Naive thymus-derived CD8-positive, alpha-beta T cell (primary cell): ENCODE measurements around the gene RLBP1. TPM values are rescaled to one million over a fixed set of nuclear protein-coding genes. Genes with fewer than 3 reads are reported as not detected.
A peak's percentile ranks its signal among the peaks of the same experiment; 100 is the strongest.

ENCODE experiments used
- ATAC-seq, 2 donors: fragments of 150-1000 bp; cut with Tn5 transposase in 1 of 2; sonication (Bioruptor Pico), chemical (Tn5 transposase) in 1 of 2; 1 replicate in 1 of 2; 2 replicates in 1 of 2; pipeline ENCODE4 v1.10.0; 2021; ENCODE audit warnings: mild to moderate bottlenecking in 2 of 2, moderate library complexity in 2 of 2
- POLR2A ChIA-PET: fragments of 350-600 bp; sonication (Branson Sonifier 250); formaldehyde crosslinking; loops from one replicate; lab custom pipeline; 2021; ENCODE audit warnings: antibody characterized with exemption; lab: Charles Lee
- DNase-seq, 10 donors: peaks; one replicate each; pipeline versions ENCODE4 v3.0.0 to v3.0.0-alpha.2; 2020 to 2022
- H3K27ac Mint-ChIP-seq, 10 donors: one replicate each; pipeline ENCODE4 v1.8.0; 2020 to 2022; ENCODE audit warnings: mild to moderate bottlenecking in 10 of 10, mixed read lengths in 10 of 10, moderate library complexity in 4 of 10, inconsistent platforms in 1 of 10
- H3K27me3 Mint-ChIP-seq, 5 donors: one replicate each; pipeline ENCODE4 v1.8.0; 2021 to 2022; ENCODE audit warnings: mixed read lengths in 5 of 5
- H3K36me3 Mint-ChIP-seq, 3 donors: one replicate each; pipeline ENCODE4 v1.8.0; 2020 to 2022; ENCODE audit warnings: mixed read lengths in 3 of 3, mild to moderate bottlenecking in 2 of 3, inconsistent platforms in 1 of 3
- H3K4me1 Mint-ChIP-seq, 4 donors: one replicate each; pipeline ENCODE4 v1.8.0; 2021 to 2022; ENCODE audit warnings: mixed read lengths in 4 of 4
- H3K4me3 Mint-ChIP-seq, 10 donors: one replicate each; pipeline ENCODE4 v1.8.0; 2020 to 2022; ENCODE audit warnings: mild to moderate bottlenecking in 10 of 10, mixed read lengths in 10 of 10, moderate library complexity in 6 of 10, inconsistent platforms in 1 of 10
- H3K9me3 Mint-ChIP-seq, 9 donors: one replicate each; pipeline ENCODE4 v1.8.0; 2020 to 2022; ENCODE audit warnings: mixed read lengths in 9 of 9, mild to moderate bottlenecking in 3 of 9, inconsistent platforms in 1 of 9, moderate library complexity in 1 of 9
- polyA plus RNA-seq, 3 donors: library from polyadenylated mRNA; unstranded; fragments of 300-500 nt; fragmentation: Illumina TruSeq; gene quantifications; one replicate each; pipeline ENCODE4 v1.2.3, GENCODE V29; 2021
- total RNA-seq, 8 experiments: library from RNA in 2 of 8; stranded (reverse) in 2 of 8; gene quantifications; one replicate each; pipeline ENCODE4 v1.2.3 and lab custom pipeline; 2021 to 2026

RLBP1 gene
- total and polyA plus RNA-seq, 5 experiments from 2014 or later: not detected

- no peak overlapping the region for H3K27ac Mint-ChIP-seq
- peaks cover 0 to 82% (median 19%) of the 10 kb centered on the region in 3 donors for H3K36me3 Mint-ChIP-seq
- H3K9me3 Mint-ChIP-seq: no peaks in the 10 kb centered on the region
- no peaks in the 10 kb centered on the region for H3K27me3 Mint-ChIP-seq
- POLR2A ChIA-PET: interaction anchor here (0.5 kb wide), 1 partner anchor 98 kb away, joined by 3 read pairs; no protein-coding TSS in a partner anchor
- no peak for ATAC-seq
- no peak overlapping the region for H3K4me3 Mint-ChIP-seq
- H3K4me1 Mint-ChIP-seq: peaks cover 0 to 1% (median 0%) of the 10 kb centered on the region in 4 donors
- no peak for DNase-seq
These were observed 33.9 kb downstream of the RLBP1 start for GRCh38 chr15:89187301-89187985.

DNA sequence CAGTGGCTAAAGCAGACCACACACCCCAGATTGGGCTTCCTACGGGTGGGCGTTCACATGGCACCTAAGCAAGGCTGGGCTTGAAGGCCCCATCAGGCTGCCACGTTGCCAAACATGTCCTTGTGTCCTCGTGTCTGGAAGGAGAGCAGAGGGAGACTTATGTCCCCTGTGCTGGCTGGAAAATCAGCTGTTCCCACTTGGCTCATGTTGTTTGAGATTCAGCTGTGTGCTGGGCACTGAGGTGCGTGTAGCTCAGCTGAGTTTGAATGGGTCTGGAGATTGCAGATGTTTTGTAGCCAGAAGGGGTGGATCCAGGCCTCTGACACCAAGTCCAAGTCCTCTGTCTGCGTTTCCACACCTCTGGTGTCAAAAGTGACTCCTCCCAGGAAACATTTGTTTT is 34.6 kb downstream of the RLBP1 start:
- Mint-ChIP-seq H3K27ac (no peak overlapping the region), H3K36me3 (peaks cover 0 to 79% (median 17%) of the 10 kb centered on the region in 3 donors), H3K27me3 (no peaks in the 10 kb centered on the region), H3K4me3 (no peak overlapping the region), H3K4me1 (peaks cover 0 to 1% (median 0%) of the 10 kb centered on the region in 4 donors), H3K9me3 (no peaks in the 10 kb centered on the region)
- ATAC-seq (no peak), DNase-seq (no peak)
- POLR2A ChIA-PET: no interaction called here

- H3K4me3 Mint-ChIP-seq: no peak overlapping the region
- H3K27me3 Mint-ChIP-seq: no peaks in the 10 kb centered on the region
- POLR2A ChIA-PET: no interaction called here
- H3K36me3 Mint-ChIP-seq: peaks cover 0 to 70% (median 10%) of the 10 kb centered on the region in 3 donors
- no peak for ATAC-seq
- H3K9me3 Mint-ChIP-seq: no peaks in the 10 kb centered on the region
- no peak overlapping the region for H3K27ac Mint-ChIP-seq
- DNase-seq: no peak
- peaks cover 0 to 7% (median under 1%) of the 10 kb centered on the region in 4 donors for H3K4me1 Mint-ChIP-seq
These were observed 36.4 kb downstream of the RLBP1 start for GRCh38 chr15:89184886-89185526.

DNA sequence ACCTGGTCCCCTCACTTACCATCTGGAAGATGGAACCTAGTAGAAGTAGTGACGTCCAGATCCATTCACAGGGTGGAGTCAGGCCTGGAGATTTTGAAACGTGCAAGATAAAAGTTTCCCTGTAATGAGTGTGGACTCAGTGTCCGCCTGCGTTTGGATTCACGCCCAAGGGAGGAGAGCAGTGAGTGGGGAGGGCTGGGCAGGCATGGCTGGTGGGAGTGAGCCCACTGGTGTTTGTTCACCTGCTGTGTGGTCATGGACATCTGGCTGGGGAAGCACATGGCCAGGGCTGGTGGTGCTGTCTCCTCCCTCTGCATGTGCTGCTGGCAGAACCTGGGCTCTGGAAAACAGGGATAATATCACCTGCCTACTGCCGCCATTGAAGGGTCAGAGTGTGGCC is 37.0 kb downstream of the RLBP1 start:
- POLR2A ChIA-PET: interaction anchor here (0.7 kb wide), 1 partner anchor 61 kb away, joined by 4 read pairs; no protein-coding TSS in a partner anchor
- no peaks in the 10 kb centered on the region for H3K27me3 Mint-ChIP-seq
- ATAC-seq: no peak
- H3K4me3 Mint-ChIP-seq: no peak overlapping the region
- H3K27ac Mint-ChIP-seq: no peak overlapping the region
- no peak for DNase-seq
- peaks cover 0 to 7% (median under 1%) of the 10 kb centered on the region in 4 donors for H3K4me1 Mint-ChIP-seq
- H3K9me3 Mint-ChIP-seq: no peaks in the 10 kb centered on the region
- H3K36me3 Mint-ChIP-seq: peaks cover 0 to 64% (median 5%) of the 10 kb centered on the region in 3 donors

DNA sequence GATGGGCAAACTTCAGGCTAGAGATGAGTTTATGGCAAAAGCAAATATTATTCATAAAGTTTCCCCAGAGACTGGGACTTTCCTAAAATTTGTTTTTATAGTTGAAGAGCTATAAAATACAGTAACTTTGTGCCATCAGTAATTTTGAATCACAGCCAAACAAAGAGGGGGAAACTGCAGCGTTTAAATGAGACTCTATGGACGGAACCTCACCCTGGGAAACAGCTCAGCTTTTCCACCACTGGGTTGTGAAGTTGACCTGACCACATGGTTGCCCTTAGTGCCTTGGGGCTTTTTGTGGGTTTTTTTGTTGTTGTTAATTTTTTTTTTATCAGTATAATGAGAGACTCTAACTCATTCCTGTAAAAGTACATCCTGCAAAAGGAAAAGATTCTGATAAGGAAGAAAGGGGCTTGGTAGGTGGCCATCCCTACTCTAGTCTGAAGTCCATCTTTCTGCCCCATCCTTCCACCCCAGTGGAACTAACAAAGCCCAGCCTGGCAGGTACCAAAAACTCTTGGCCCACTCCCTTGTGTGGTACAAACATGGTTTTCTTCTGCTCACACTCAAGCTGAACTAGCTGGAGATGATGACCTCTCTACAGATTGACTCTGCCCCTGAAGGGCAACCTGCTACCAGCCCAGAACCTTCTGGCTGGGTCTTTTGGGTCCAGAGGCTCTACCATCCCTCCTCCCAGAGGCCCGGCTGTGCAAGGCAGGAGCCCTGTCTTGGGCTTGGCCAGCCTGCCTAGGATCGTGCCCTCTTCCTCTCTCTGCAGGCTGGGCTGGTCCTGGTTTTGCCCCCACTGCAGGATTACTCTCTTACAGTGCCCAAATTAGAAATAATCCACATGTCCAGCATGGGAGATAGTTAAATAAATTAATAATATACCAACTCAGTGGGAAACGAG is 41.2 kb downstream of the RLBP1 start:
- DNase-seq (no peak), ATAC-seq (no peak)
- Mint-ChIP-seq H3K9me3 (no peaks in the 10 kb centered on the region), H3K4me3 (no peak overlapping the region), H3K27me3 (no peaks in the 10 kb centered on the region), H3K36me3 (peaks cover 4 to 60% (median 21%) of the 10 kb centered on the region in 3 donors), H3K4me1 (peaks cover 4 to 17% (median 6%) of the 10 kb centered on the region in 4 donors), H3K27ac (peak overlapping the region in 1 of 10 donors; percentile 48)
- POLR2A ChIA-PET: no interaction called here

DNA sequence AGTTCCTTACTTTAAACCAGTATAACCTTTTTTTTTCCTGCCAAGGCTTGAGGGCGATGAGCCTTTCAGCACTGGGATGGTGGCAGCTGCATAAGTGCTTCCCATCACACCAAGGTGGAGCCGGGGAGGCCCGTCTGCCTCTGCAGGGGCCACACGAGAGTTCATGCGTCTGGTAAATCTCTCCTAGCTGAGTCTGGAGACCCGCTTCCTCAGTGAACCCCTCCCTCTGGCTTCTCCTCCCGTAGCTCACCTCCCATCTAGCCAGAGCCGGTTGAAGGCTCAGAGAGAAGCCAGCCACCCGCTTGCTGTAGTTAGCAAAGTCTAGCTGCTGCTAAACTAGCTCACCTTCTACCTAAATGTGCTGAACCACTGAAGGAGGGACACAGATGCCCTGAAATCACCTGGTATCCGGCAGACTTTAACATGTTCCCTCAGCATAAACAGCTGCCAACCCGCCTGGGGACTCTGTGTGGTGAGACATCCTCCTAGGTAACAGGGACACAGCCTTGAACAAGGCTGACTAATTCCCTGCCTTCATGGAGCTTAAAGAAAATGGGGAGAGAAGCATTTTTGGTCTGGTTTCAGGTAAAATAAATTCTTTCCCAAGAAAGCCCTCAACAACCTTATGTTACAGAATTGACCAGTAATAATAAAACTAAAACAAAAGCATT is 42.9 kb downstream of the RLBP1 start:
- Mint-ChIP-seq H3K27me3 (no peaks in the 10 kb centered on the region), H3K4me3 (no peak overlapping the region), H3K4me1 (peaks cover 4 to 17% (median 6%) of the 10 kb centered on the region in 4 donors), H3K9me3 (no peaks in the 10 kb centered on the region), H3K27ac (no peak overlapping the region), H3K36me3 (peaks cover 4 to 53% (median 21%) of the 10 kb centered on the region in 3 donors)
- DNase-seq (no peak), ATAC-seq (no peak)
- POLR2A ChIA-PET: interaction anchor here (1.0 kb wide), 1 partner anchor 90 kb away, joined by 3 read pairs; the partner anchor contains the start of gene ABHD2

DNA sequence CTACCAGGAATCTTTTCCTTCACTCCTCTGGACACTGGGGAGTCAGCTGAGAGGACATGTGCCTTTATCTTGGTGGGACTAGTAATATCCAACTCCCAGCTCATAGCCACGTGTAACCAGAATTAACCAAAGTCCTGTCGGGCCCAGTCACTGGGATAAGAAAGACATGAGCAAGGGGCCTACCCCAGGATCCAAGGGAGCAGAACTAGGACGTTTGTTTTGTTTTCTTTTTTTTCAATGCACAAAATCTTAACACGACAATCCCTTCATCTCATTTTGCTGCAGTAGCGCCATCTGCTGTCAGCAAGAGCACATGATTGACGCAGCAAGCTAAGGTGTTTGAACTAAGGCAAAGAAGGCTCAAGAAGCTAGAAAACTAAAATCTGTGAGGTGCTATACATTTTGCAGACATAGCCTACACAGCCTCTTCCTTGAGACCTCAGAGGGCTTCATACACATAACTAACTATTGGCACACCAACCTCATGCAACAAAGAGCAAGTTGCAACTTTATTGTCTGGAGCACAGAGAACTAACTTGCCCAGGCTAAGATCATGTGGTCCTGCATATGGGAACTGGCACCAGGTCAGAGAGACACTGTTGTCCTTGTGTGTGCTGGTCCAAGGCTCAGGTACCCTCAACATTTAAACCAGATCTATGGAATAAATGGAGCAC is 43.6 kb downstream of the RLBP1 start:
- DNase-seq (peak; percentile 19 to 70 (median 52)), ATAC-seq (peak; percentile 37 to 47)
- POLR2A ChIA-PET: interaction anchor here (1.0 kb wide), 1 partner anchor 90 kb away, joined by 3 read pairs; the partner anchor contains the start of gene ABHD2
- Mint-ChIP-seq H3K9me3 (no peaks in the 10 kb centered on the region), H3K4me1 (peaks cover 4 to 17% (median 5%) of the 10 kb centered on the region in 4 donors), H3K4me3 (no peak overlapping the region), H3K27ac (no peak overlapping the region), H3K36me3 (peaks cover 4 to 53% (median 21%) of the 10 kb centered on the region in 3 donors), H3K27me3 (no peaks in the 10 kb centered on the region)

DNA sequence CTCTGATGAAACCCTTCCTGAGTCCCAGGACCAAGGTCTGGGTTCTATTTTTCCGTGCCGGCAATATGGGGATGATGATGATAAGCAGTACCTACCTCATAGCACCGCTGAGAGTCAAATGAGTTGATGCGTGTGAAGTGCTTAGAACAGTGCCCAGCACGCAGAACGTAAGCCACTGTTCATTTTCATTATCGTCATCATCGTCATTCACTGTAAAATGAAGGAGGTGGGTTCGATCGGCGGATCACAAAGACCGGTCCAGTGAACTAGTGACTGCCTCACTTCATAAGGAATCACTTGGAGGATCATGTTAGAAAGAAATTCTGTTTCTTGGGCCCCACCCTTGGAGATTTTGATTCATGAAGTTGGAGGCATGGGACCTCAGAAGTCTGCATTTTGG is 44.3 kb downstream of the RLBP1 start:
- ATAC-seq (no peak), DNase-seq (no peak)
- H3K27me3 Mint-ChIP-seq: no peaks in the 10 kb centered on the region
- no peak overlapping the region for H3K4me3 Mint-ChIP-seq
- H3K4me1 Mint-ChIP-seq: peaks cover 4 to 17% (median 5%) of the 10 kb centered on the region in 4 donors
- peaks cover 4 to 50% (median 21%) of the 10 kb centered on the region in 3 donors for H3K36me3 Mint-ChIP-seq
- no peak overlapping the region for H3K27ac Mint-ChIP-seq
- POLR2A ChIA-PET: interaction anchor here (1.0 kb wide), 1 partner anchor 89 kb away, joined by 3 read pairs; the partner anchor contains the start of gene ABHD2
- no peaks in the 10 kb centered on the region for H3K9me3 Mint-ChIP-seq

DNA sequence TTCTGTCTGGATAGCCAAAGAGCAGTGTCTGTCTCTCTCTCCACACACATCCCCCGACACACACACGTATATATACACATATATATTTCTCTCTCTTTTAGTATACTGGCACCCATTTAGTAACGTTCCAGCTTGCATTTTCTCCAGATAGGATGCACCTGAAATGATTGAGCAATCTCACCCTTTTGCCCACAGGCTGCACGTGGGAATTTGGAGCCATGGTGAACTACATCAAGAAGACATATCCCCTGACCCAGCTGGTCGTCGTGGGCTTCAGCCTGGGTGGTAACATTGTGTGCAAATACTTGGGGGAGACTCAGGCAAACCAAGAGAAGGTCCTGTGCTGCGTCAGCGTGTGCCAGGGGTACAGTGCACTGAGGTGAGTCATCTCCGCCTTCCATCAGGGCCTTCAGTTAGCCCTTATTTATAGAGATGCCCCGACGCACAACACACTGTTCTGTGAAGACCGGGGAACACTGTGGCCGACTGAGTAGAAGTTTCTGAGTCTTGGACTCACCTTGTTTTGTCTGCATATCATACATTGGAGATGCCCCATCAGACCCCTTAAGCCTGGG is 45.7 kb downstream of the RLBP1 start:
- Mint-ChIP-seq H3K4me1 (peaks cover 4 to 16% (median 5%) of the 10 kb centered on the region in 4 donors), H3K36me3 (peaks cover 4 to 44% (median 21%) of the 10 kb centered on the region in 3 donors), H3K4me3 (no peak overlapping the region), H3K27me3 (no peaks in the 10 kb centered on the region), H3K9me3 (no peaks in the 10 kb centered on the region), H3K27ac (no peak overlapping the region)
- ATAC-seq: no peak
- no peak for DNase-seq
- POLR2A ChIA-PET: no interaction called here

DNA sequence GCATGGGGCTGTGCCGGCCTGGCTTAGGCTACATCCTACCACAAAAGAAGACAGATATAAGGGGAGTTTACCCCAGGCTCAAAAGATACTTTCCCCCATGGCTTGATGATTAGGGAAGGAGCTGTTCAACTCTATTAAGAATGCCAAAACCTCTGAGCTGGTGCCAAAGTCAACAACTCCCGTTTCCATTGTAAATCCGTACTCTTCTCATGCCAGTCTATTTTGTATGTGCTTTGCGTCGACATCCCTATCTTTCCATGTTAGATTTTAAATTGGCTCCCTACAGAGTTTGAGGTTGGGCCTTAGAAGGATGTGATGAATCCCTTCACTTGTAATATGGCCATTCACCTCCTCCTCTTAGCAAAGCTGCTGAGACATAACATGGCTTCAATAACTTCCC is 46.9 kb downstream of the RLBP1 start:
- DNase-seq: no peak
- Mint-ChIP-seq H3K27ac (peak overlapping the region in 3 of 10 donors; percentile 37 to 53 (median 44)), H3K4me3 (no peak overlapping the region), H3K4me1 (peaks cover 4 to 10% (median 6%) of the 10 kb centered on the region in 4 donors), H3K27me3 (no peaks in the 10 kb centered on the region), H3K9me3 (no peaks in the 10 kb centered on the region), H3K36me3 (peaks cover 4 to 42% (median 21%) of the 10 kb centered on the region in 3 donors)
- POLR2A ChIA-PET: no interaction called here
- no peak for ATAC-seq

- Mint-ChIP-seq H3K4me1 (peaks cover 4 to 8% (median 7%) of the 10 kb centered on the region in 4 donors), H3K27ac (peak overlapping the region in 1 of 10 donors; percentile 52), H3K36me3 (peaks cover 4 to 33% (median 21%) of the 10 kb centered on the region in 3 donors), H3K4me3 (no peak overlapping the region), H3K27me3 (no peaks in the 10 kb centered on the region), H3K9me3 (no peaks in the 10 kb centered on the region)
- ATAC-seq (no peak), DNase-seq (no peak)
- POLR2A ChIA-PET: no interaction called here
These were observed 48.5 kb downstream of the RLBP1 start for GRCh38 chr15:89172921-89173320.
